Measurements from ENCODE around the gene CC2D1A. TPM values are rescaled to one million over a fixed set of nuclear protein-coding genes. Genes with fewer than 3 reads are reported as not detected.
"Not testable (repeated sequence)": the region's sequence is repeated elsewhere in the genome, so short reads cannot be mapped to it uniquely, and the experiment has no call there.

Gene CC2D1A
- total RNA-seq, 2 experiments from 2014 or later = 23.3 to 44.0 TPM

DNA sequence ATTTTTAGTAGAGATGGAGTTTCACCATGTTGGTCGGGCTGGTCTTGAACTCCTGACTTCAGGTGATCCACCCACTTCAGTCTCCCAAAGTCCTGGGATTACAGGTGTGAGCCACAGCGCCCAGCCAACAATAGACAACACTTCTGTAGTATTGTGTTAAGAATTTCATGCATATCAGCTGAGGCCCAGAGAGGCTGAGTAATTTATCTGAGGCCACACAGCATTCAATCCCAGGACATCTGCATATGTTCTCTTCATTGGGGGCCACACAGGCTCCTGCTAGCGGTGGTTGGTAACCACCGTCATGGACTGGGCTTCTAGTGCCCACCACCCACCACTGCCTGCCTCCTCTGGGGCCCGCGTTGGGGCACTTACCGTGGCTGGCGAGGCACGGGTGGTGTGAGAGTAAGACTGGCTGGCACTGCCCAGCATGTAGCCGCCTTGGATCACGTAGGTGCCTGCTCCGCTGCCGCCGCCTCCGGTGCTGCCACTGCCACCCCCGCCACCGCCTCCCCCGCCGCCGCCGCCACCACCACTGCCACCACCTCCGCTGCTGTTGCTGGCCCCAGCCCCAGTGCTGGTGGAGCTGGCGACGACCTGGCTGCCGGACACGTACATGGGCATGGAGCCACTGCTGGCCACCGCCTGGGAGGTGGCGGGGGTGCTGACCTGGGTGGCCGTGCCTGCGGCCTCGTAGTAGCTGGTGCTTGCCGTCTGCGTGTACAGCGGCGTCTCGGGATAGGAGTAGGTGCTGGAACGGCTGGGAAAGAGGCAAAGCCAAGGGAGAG, 66.6 kb downstream of the CC2D1A start:
- no peak overlapping the region for H3K4me3 ChIP-seq (ENCODE audit: low read depth, low read length, poor library complexity, severe bottlenecking)
- H3K9me2 ChIP-seq (ENCODE audit: insufficient read depth, low read length) = no peaks in the 10 kb centered on the region
- H4K20me1 ChIP-seq (ENCODE audit: insufficient read depth, low read length) = no peaks in the 10 kb centered on the region
- peaks cover 12% of the 10 kb centered on the region for H3K4me1 ChIP-seq (ENCODE audit: insufficient read depth, low read length, poor library complexity, severe bottlenecking)
- no peaks in the 10 kb centered on the region for H3K79me2 ChIP-seq (ENCODE audit: insufficient read depth, low read depth, low read length)
- BruUV-seq (replicated peaks) = no TSS peak
- POLR2A ChIA-PET = no interaction called here
- no peak for TF ChIP-seq EZH2phosphoT487 (IDR thresholded peaks at IDR 0.05; ENCODE audit: borderline replicate concordance, low read depth, low read length)
- TF ChIP-seq CTCF (conservative IDR thresholded peaks at IDR 0.05; ENCODE audit: low read length) = no peak
- intact Hi-C loops (cut with micrococcal nuclease; ENCODE audit: unreplicated experiment) = no loop called here
- H3K36me3 ChIP-seq (ENCODE audit: insufficient read depth, low read length) = peaks cover 50% of the 10 kb centered on the region
- H2AFZ ChIP-seq (ENCODE audit: low read length) = no peak overlapping the region
- H3K9me3 ChIP-seq (ENCODE audit: low read length) = no peaks in the 10 kb centered on the region
- CTCF ChIA-PET (ENCODE audit: unreplicated experiment) = no interaction called here
- H3K27ac ChIP-seq (ENCODE audit: low read depth, low read length, poor library complexity, severe bottlenecking) = no peak overlapping the region
- DNase-seq (ENCODE audit: low spot score) = no peak
- no peak overlapping the region for H3K4me2 ChIP-seq (ENCODE audit: low read length)

GRCh38 chr19:13973479-13973878, 67.5 kb downstream of the CC2D1A start:
- Histone ChIP-seq H3K27ac (ENCODE audit: low read depth, low read length, poor library complexity, severe bottlenecking) (peak overlapping the region; percentile 21), H3K4me1 (ENCODE audit: insufficient read depth, low read length, poor library complexity, severe bottlenecking) (peaks cover 19% of the 10 kb centered on the region), H2AFZ (ENCODE audit: low read length) (peak overlapping the region; percentile 49; the same call in 1 of the 2 replicates), H3K36me3 (ENCODE audit: insufficient read depth, low read length) (peaks cover 44% of the 10 kb centered on the region)
- H3K9me2 ChIP-seq (ENCODE audit: insufficient read depth, low read length); H3K4me2 ChIP-seq (ENCODE audit: low read length); DNase-seq (ENCODE audit: low spot score); intact Hi-C loops (cut with micrococcal nuclease; ENCODE audit: unreplicated experiment); POLR2A ChIA-PET; H4K20me1 ChIP-seq (ENCODE audit: insufficient read depth, low read length); CTCF ChIA-PET (ENCODE audit: unreplicated experiment); H3K79me2 ChIP-seq (ENCODE audit: insufficient read depth, low read depth, low read length); H3K4me3 ChIP-seq (ENCODE audit: low read depth, low read length, poor library complexity, severe bottlenecking); BruUV-seq (replicated peaks); H3K9me3 ChIP-seq (ENCODE audit: low read length): not testable (repeated sequence)

DNA sequence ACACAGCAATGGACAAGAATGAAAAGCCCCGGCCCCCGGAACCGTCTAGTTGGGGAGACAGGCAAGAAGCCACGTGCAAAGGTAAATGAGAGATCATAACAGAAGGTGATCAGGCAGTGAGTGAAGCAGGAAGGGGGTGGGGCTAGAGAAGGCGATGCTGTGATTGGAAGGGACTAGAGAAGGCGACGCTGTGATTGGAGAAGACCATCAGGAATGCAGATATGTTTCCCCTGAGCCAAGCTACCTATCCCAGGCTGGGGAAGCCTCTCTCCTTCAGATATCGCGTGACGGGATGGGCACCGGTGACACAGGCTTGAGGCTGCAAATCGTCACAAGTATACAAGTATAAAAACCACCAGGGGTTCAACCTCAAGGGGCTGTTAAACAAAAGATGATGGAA, 68.1 kb downstream of the CC2D1A start:
- CTCF ChIA-PET (ENCODE audit: unreplicated experiment) = no interaction called here
- H3K4me2 ChIP-seq (ENCODE audit: low read length) = peak overlapping the region; percentile 57

More for the DNA sequence above, 68.1 kb downstream of the CC2D1A start:
- H3K79me2 ChIP-seq (ENCODE audit: insufficient read depth, low read depth, low read length) = no peaks in the 10 kb centered on the region
- H3K9me3 ChIP-seq (ENCODE audit: low read length) = no peaks in the 10 kb centered on the region
- peaks cover 38% of the 10 kb centered on the region for H3K36me3 ChIP-seq (ENCODE audit: insufficient read depth, low read length)
- POLR2A ChIA-PET = no interaction called here
- peaks cover 24% of the 10 kb centered on the region for H3K4me1 ChIP-seq (ENCODE audit: insufficient read depth, low read length, poor library complexity, severe bottlenecking)
- TF ChIP-seq EZH2phosphoT487 (IDR thresholded peaks at IDR 0.05; ENCODE audit: borderline replicate concordance, low read depth, low read length) (no peak), CTCF (conservative IDR thresholded peaks at IDR 0.05; ENCODE audit: low read length) (no peak)
- H3K9me2 ChIP-seq (ENCODE audit: insufficient read depth, low read length) = no peaks in the 10 kb centered on the region
- no peak overlapping the region for H3K4me3 ChIP-seq (ENCODE audit: low read depth, low read length, poor library complexity, severe bottlenecking)
- intact Hi-C loops (cut with micrococcal nuclease; ENCODE audit: unreplicated experiment) = no loop called here
- peak overlapping the region; percentile 21 for H3K27ac ChIP-seq (ENCODE audit: low read depth, low read length, poor library complexity, severe bottlenecking)
- BruUV-seq (replicated peaks) = no TSS peak
- peak; percentile 84 for DNase-seq (ENCODE audit: low spot score)
- no peaks in the 10 kb centered on the region for H4K20me1 ChIP-seq (ENCODE audit: insufficient read depth, low read length)
- peak overlapping the region; percentile 49; the same call in 1 of the 2 replicates for H2AFZ ChIP-seq (ENCODE audit: low read length)

All from OCI-LY7 (cell line).